Measurements from ENCODE around the gene THBS2.

DNA sequence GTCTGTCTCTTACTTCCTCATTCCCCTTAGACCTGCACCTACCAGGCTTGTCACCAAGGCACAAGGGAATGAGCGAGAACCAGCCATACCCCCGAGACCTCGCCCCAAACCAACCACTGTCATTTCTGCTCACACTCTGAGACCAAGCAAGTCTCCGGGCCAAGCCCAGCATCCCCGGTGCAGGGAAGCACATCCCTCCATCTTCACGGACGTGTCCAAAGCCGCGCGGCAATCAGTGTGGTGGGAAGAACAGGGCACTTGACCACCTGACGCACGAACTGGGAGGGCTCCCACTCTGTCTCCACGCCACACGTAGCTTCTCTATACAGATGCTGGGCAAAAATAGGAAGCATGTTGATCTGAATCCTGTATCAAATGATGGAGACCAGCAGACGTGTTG, 28.4 kb upstream of the THBS2 start:
- TF ChIP-seq EP300 (IDR thresholded peaks at IDR 0.05), result no peak
- no peak for TF ChIP-seq POLR2A (IDR thresholded peaks at IDR 0.05)
- no peak for TF ChIP-seq CTCF (IDR thresholded peaks at IDR 0.05)

All from ovary (tissue), 3 donors.